HG03139 (cell line): ENCODE data around the gene RADIL.

Source experiments
- ATAC-seq: cut with Tn5 transposase; IDR thresholded peaks from one replicate; pipeline ENCODE4 v1.9.1; 2021; ENCODE audit not compliant: unreplicated experiment

RADIL gene

GRCh38 chr7:4783292-4783652 lies 100.2 kb downstream of the RADIL start:
- ATAC-seq = no peak

GRCh38 chr7:4782333-4783291 lies 100.9 kb downstream of the RADIL start:
- no peak for ATAC-seq

DNA sequence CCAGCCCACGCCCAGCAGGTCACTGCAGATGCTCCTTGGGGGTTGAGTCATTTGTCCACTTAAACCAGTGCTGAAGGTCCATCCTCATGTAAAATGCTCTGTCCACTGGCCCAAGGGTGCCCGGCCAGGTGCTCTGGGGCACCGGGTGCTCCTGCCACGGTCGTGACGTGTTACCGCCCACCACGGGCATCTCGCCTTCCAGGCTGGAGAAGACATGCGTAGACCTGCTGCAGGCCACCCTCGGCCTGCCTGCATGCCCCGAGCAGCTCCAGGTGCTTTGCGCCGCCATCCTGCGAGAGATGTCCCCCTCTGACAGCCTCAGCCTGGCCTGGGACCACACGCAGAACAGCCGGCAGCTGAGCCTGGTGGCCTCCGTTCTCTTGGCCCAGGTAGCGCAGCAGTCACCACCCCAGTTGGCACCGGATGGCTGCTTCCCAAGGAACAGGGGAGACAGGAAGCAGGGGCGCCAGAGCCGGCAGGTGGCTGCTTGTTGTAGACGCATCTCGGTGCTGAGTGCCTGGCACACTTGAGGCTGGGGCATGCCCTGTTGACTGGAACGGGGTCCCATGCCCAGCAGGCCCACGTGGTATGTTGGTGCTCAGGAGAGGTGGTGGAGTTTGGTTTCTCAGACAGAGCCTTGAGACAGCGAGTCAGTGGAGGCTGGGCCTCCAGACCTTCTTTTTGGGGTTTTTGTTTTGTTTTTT lies 102.0 kb downstream of the RADIL start:
- ATAC-seq = no peak

GRCh38 chr7:4779118-4779517 lies 104.4 kb downstream of the RADIL start:
- no peak for ATAC-seq

GRCh38 chr7:4775848-4776623 lies 107.5 kb downstream of the RADIL start:
- no peak for ATAC-seq

- peak; percentile 92 for ATAC-seq
Measured at GRCh38 chr7:4775250-4775847, 108.2 kb downstream of the RADIL start, which contains the start of gene AP5Z1. AP5Z1 (plus strand) TSS chr7:4775623; CDS start chr7:4775716, 93 bp downstream.

- ATAC-seq = peak; percentile 28
Measured at GRCh38 chr7:4774658-4775249, 108.8 kb downstream of the RADIL start.

DNA sequence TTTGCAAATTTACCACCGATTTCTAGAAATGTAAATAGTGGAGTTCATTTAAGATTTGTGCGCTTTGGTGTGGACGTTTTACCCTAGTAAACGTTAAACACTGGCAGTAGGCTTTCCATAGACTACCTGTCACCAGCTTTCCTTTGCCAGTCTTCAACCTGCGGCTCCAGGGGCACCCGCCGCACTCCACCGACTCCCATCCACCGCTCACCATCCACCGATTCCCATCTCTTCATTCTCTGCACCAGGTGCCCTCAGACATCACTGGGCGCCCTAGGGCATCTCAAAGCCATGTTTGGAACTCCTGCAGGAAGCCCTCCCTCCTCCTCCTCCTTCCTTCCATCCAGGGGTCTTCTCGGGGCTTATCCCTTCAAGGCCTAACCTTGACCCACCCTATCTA lies 109.5 kb downstream of the RADIL start:
- ATAC-seq = no peak

GRCh38 chr7:4772306-4772705 lies 111.2 kb downstream of the RADIL start:
- ATAC-seq = no peak

- no peak for ATAC-seq
Measured at GRCh38 chr7:4771737-4772136, 111.8 kb downstream of the RADIL start.

DNA sequence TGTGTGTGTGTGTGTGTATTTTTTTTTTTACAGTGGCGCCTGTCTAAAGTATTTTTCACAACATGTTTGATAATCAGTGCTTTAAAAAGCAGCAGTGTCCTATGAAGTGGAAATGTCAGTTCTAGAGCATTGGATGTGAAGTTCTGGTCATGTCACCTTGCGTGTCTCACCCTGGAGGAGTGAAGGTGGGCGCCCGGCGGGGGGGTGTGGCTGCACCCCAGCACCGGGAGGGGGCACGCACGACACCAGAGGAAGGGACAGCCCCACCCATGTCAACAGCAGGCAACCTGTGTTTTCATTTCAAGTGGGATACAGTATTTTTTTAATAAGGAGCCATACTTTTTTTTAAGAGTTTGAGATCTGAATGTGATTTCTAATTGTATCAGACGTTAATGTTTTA lies 112.6 kb downstream of the RADIL start:
- no peak for ATAC-seq

GRCh38 chr7:4769761-4770160 lies 113.8 kb downstream of the RADIL start:
- ATAC-seq = no peak

DNA sequence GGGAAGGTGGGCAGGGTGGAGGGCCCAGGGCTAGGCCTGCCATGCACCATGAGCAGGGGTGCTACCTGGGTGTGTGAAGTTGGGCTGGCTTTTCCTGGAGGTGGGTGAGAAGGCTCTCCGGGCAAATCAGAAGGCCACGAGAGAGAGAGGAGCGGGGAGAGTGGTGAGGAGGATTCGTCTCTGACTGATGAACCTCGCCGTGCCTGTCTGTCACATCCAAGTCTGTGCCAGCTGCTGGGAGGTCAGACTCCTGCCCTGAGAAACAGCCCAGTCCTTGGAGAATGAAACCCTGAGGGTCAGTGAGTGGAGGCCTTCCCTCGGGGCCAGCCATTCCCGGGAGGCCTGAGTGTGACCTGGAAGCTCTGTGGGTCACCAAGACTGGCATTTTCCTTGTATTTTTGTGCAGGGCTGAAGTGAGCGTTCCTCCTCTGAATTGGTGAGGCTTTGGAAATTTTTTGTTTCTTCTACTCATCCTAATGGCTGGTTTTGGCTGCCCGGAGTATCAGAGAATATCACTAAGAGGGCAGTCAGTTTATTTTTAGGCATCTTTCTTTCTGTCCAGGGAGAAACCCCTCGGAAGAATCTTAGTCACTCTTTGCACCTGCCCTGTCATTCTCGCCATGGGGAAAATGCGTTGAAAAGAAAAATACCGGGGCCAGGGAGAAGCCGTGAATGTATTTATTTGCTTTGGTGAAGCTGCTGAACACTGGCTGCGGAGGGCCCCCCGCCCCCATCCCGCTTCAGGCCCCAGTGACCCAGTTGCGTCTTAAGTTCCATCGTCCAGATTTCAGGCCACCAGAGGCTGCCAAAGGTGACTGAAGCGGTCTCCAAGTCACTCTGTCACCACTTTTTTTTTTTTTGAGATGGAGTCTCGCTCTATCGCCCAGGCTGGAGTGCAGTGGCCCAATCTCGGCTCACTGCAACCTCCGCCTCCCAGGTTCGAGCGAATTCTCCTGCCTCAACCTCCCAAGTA lies 114.6 kb downstream of the RADIL start:
- ATAC-seq = no peak

DNA sequence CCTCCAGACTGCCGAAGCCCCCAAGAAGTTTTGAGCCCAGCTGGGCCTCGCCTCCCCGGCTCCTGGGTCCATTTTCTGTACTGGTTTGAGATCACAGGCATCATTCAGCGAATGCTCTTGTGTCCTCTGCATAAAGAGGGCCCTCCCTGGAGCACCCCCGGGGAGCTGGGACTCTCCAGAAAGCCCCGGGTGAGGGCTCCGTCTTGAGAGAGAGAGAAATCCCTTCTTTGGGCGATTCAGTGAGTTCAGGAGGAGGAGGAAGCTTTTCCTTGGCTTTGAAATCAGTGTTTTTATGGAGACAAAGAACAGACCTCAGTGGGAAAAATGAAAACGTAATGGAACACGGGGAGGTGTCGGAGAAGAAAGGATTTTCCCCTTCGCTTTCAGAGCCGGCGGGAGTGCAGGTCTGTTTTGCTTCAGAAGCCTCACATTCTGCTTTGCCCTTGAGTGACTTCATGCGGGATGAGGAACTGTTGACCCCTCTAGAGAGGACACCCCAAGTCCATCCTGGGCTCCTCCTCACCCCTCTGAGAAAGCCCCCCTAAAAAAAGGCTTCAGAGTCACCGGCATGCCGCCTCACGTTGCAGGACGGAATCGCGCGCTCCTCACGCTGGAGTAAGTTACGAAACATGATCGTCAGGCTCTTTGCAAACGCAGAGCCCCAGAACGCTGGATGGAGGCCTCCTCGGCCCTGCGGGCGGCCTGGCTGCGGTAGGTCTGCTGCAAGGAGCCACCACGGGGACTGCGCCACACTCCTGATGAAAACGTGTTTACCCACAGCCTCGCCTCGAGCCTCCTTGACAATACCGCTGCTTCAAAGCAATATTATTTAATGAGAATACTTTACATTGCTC lies 116.6 kb downstream of the RADIL start:
- ATAC-seq = no peak

DNA sequence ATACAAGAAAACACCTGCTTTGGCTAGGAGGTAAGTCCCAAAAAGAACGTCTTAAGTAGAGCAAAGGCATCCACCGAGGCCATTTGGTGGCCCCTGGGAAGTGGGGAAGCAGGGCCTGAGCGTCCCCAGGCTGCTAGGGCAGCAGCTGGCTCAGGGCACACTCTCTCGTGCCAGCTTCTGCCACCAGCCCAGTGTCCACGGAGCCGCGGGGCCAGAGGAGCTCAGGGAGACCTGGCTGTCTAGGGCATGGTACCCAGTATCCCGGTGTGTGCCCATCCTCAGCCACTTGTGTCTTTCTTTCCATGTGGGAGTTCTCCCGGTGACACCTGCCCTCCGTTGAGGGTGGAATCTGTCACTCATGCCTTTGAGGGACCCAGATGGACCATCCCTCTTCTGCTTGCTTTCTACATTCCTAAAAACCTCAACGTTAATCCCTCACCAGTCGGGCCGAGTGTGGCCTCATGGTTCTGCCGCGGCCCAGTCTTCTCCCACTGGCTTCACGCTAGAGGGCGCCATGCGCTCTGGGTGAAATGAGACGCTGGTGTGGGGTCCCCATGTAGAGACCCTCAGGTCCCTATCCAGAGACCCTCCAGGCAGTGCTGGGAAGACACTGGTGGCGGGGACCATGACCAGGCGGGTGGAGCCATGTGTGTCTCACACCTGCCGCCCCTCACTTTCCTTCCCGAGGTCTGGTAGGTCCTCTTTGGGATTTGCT lies 117.6 kb downstream of the RADIL start:
- no peak for ATAC-seq

- no peak for ATAC-seq
Measured at GRCh38 chr7:4764402-4765007, 119.0 kb downstream of the RADIL start.

GRCh38 chr7:4763794-4764185 lies 119.7 kb downstream of the RADIL start:
- ATAC-seq = no peak
